Kidney (tissue), 14 donors: ENCODE data around the gene SLC7A6. TPM values are rescaled to one million over a fixed set of nuclear protein-coding genes. Genes with fewer than 3 reads are reported as not detected.

Source experiments
- DNase-seq, 5 donors: peaks; one replicate each; pipeline ENCODE4 v3.0.0-alpha.2; 2013 to 2020
- FAIRE-seq: peaks from 2 replicates; lab custom pipeline; 2012; peaks lifted over from hg19 to GRCh38; lab: Jason Lieb, UNC
- H3K27ac ChIP-seq, 2 donors: one replicate each; pipeline ENCODE4 v1.7.0; 2013; ENCODE audit warnings: low read depth in 2 of 2, low read length in 2 of 2, inconsistent platforms in 1 of 2
- H3K27me3 ChIP-seq: one replicate; pipeline ENCODE4 v1.7.1; 2013; ENCODE audit warnings: low read length, inconsistent platforms; ENCODE audit not compliant: control insufficient read depth, insufficient read depth
- H3K36me3 ChIP-seq, 3 donors: one replicate each; pipeline versions ENCODE4 v1.7.0 to v1.7.1; 2013; ENCODE audit warnings: low read length in 3 of 3, control low read depth in 1 of 3, inconsistent platforms in 1 of 3; ENCODE audit not compliant: insufficient read depth in 3 of 3, control insufficient read depth in 2 of 3
- H3K4me1 ChIP-seq, 3 donors: one replicate each; pipeline versions ENCODE4 v1.7.0 to v1.7.1; 2013; ENCODE audit warnings: low read length in 3 of 3, inconsistent platforms in 1 of 3, low read depth in 1 of 3; ENCODE audit not compliant: control insufficient read depth in 2 of 3, insufficient read depth in 2 of 3
- H3K4me3 ChIP-seq, 3 donors: one replicate each; pipeline versions ENCODE4 v1.7.0 to v1.8.1; 2013; ENCODE audit warnings: low read length in 3 of 3, control low read depth in 1 of 3, inconsistent platforms in 1 of 3
- H3K9ac ChIP-seq, 3 donors: one replicate each; pipeline versions ENCODE4 v1.7.0 to v1.7.1; 2013; ENCODE audit warnings: low read length in 3 of 3, control low read depth in 1 of 3, inconsistent platforms in 1 of 3
- H3K9me3 ChIP-seq, 3 donors: one replicate each; pipeline versions ENCODE4 v1.7.0 to v1.7.1; 2013; ENCODE audit warnings: low read length in 3 of 3, control low read depth in 1 of 3, inconsistent platforms in 1 of 3; ENCODE audit not compliant: control insufficient read depth in 2 of 3, insufficient read depth in 1 of 3
- intact Hi-C: fragments of 100-400 bp; cut with DNase I; formaldehyde crosslinking; loops from one replicate; pipeline ENCODE4 v1.11.1; 2022
- polyA plus RNA-seq: library from polyadenylated mRNA; stranded (reverse); fragments of 350-450 nt; fragmentation: Illumina TruSeq; extraction: RNeasy Lipid Tissue Mini Kit (QIAGEN cat#74804); gene quantifications from one replicate; pipeline ENCODE4 v1.2.3, GENCODE V29; 2014; ENCODE audit warnings: low read depth, low replicate concordance; ENCODE audit not compliant: insufficient read depth
- total RNA-seq: library from RNA; stranded (reverse); fragmentation: NEBNext Ultra II Directional; extraction: Animal tissue kit (Norgen Biotek cat#: 25700); gene quantifications from one replicate; pipeline ENCODE4 v1.2.1, GENCODE V29; 2021
- TF ChIP-seq, protein P1 (sequence below): IDR thresholded peaks from 3 replicates; pipeline ENCODE4 v1.5.1; 2012; ENCODE audit warnings: mild to moderate bottlenecking, moderate library complexity, borderline replicate concordance; ENCODE audit not compliant: insufficient read depth; ENCODE audit errors: extremely low read depth
- donor health status: control.
- donor health status: control.
- donor health status: control.
- donor health status: control.
- donor health status: control.
- donor health status: DM: yes; HTN: yes; CAD: no.
- donor health status: Normal renal cell carcinoma (clear cell type).

The SLC7A6 gene
- total and polyA plus RNA-seq, 2 donors from 2014 or later = 5.0 to 24.0 TPM

DNA sequence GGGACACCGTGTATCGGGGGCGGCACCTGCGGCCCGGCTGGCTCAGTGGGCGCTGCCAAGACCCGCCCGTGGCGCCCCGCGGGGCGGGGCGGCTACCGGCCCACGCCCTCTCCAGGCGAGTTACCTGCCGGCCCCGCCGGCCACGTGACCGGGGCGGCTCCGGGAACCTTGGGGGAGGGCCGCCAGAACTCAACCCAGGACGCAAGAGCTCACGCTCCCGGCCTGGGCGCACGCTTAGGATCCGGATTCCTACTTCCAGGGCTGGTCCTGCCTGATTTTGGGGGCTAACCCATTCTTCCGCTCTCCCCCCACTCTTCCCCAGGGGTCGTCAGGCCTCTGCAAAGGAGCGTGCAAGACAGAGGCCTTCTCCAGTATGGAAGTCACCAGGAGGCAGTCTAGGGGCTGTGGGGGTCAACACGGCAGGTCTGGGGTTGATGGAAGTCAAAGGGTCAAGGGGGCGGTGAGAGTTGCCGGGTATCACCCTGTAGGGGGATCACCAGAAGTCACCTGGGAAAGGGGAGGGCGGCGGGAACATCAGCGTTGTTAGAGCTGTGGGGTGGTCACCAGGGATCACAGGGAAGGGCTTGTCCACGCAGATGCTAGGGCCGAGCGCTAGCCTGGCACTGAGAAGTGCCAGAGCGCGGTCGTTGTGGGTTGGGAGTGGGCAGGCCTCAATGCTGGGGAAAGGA, 28.0 kb upstream of the SLC7A6 start:
- FAIRE-seq (no peak), DNase-seq (peak; percentile 68 to 96 (median 87))
- H3K4me3 ChIP-seq = peak overlapping the region; percentile 58 to 81 (median 68)
- TF ChIP-seq, protein P1, sequence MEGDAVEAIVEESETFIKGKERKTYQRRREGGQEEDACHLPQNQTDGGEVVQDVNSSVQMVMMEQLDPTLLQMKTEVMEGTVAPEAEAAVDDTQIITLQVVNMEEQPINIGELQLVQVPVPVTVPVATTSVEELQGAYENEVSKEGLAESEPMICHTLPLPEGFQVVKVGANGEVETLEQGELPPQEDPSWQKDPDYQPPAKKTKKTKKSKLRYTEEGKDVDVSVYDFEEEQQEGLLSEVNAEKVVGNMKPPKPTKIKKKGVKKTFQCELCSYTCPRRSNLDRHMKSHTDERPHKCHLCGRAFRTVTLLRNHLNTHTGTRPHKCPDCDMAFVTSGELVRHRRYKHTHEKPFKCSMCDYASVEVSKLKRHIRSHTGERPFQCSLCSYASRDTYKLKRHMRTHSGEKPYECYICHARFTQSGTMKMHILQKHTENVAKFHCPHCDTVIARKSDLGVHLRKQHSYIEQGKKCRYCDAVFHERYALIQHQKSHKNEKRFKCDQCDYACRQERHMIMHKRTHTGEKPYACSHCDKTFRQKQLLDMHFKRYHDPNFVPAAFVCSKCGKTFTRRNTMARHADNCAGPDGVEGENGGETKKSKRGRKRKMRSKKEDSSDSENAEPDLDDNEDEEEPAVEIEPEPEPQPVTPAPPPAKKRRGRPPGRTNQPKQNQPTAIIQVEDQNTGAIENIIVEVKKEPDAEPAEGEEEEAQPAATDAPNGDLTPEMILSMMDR = no peak
- peaks cover 6 to 21% (median 17%) of the 10 kb centered on the region in 3 donors for H3K4me1 ChIP-seq
- H3K36me3 ChIP-seq = peaks cover 0 to 14% (median 8%) of the 10 kb centered on the region in 3 donors
- intact Hi-C loops = no loop called here
- H3K9me3 ChIP-seq = no peaks in the 10 kb centered on the region
- peak overlapping the region; percentile 93 to 94 for H3K27ac ChIP-seq
- H3K27me3 ChIP-seq = peaks cover 3% of the 10 kb centered on the region
- peak overlapping the region in 2 of 3 donors; percentile 67 to 98 for H3K9ac ChIP-seq

DNA sequence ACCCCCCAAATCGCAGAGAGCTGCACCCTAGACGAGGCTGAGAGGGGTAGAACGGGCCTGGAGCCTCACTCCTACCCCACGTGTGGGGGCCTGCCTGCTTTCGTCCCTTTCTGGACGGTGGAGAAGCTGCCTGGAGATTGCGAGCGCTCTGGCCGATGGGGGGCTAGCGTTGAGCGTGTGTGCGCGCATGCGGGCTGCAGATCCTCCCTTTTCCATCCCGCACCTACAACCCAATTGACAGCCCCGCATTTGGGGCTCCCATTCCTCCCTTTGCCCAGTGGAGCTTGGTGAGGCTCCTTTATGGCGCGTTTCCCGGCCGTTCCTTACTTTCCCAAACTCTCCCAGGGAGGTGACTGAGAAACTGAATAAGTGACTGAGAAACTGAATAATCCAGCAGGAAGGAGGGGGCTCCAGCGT, 27.5 kb upstream of the SLC7A6 start:
- intact Hi-C loops = no loop called here
- no peak for FAIRE-seq
- H3K4me3 ChIP-seq = peak overlapping the region; percentile 58 to 81 (median 68)

DNA sequence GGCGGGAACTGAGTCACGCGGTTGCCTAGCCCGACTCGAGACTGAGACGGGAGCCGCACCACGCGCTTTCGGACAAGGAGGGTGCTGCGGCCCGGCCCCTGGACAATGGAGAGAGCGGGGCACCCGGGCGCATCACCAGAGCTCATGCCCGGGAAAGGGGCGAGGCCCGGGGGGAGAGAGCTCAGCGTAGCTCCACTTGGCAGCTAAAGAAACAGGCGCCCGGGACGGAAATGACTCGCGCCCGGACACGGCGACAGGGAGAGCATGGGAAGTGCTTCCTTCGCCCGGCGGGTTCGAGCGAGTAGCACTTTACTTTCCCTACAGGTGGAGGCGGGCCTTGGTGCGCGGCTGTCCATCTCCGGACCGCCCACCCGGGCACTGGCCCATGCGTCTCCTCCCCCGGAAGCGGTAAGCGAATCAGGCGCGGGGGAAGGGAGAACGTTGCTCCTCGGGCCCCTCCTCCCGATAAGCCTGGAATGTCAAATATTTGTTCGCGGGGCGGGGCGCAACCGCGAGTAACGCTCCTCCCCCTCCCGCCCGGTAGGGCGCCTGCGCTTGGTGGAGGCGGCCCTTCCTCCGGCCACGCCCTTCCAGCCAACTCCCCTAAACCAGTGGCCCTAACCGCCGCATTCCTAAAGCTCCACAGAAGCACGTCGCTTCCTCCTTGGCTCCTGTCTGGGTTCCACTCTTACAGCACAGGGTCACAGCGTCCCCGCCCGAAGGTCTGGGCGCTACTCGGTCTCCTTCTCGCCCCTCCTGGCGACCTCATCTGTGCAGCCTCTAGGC, 26.9 kb upstream of the SLC7A6 start:
- peaks cover 3% of the 10 kb centered on the region for H3K27me3 ChIP-seq
- intact Hi-C loops = no loop called here
- no peaks in the 10 kb centered on the region for H3K9me3 ChIP-seq
- H3K9ac ChIP-seq = peak overlapping the region; percentile 43 to 98 (median 55)
- peaks cover 0 to 4% (median 3%) of the 10 kb centered on the region in 3 donors for H3K36me3 ChIP-seq
- peak overlapping the region; percentile 93 to 94 for H3K27ac ChIP-seq
- FAIRE-seq = peak; percentile 96
- DNase-seq = peak; percentile 99
- H3K4me1 ChIP-seq = peaks cover 6 to 21% (median 17%) of the 10 kb centered on the region in 3 donors
- TF ChIP-seq, protein P1 = no peak
- peak overlapping the region; percentile 59 to 81 (median 68) for H3K4me3 ChIP-seq

More for the DNA sequence above, 27.5 kb upstream of the SLC7A6 start:
- H3K9ac ChIP-seq = peak overlapping the region; percentile 11 to 98 (median 55)
- no peaks in the 10 kb centered on the region for H3K9me3 ChIP-seq
- peaks cover 6 to 21% (median 17%) of the 10 kb centered on the region in 3 donors for H3K4me1 ChIP-seq
- DNase-seq = peak in 1 of 5 donors; percentile 85
- H3K36me3 ChIP-seq = peaks cover 0 to 9% (median 4%) of the 10 kb centered on the region in 3 donors
- peak overlapping the region; percentile 93 to 94 for H3K27ac ChIP-seq
- TF ChIP-seq, protein P1 = no peak
- H3K27me3 ChIP-seq = peaks cover 3% of the 10 kb centered on the region
